ENCODE results near the gene AGTPBP1.

The AGTPBP1 gene

GRCh38 chr9:85511746-85512145 lies 230.0 kb downstream of the AGTPBP1 start:
- no peaks in the 10 kb centered on the region for H3K27me3 ChIP-seq
- H3K4me1 ChIP-seq (ENCODE audit: control insufficient read depth in 1 of 2, insufficient read depth in 1 of 2, low read depth in 1 of 2, low read length in 1 of 2): peaks cover 0 to 20% of the 10 kb centered on the region in 2 experiments
- no peak overlapping the region for H3K27ac ChIP-seq
- no peak overlapping the region for H3K4me3 ChIP-seq (ENCODE audit: low read depth in 1 of 2, low read length in 1 of 2)
- H3K36me3 ChIP-seq: no peaks in the 10 kb centered on the region
- H3K9me3 ChIP-seq: no peaks in the 10 kb centered on the region
- TF ChIP-seq, protein P1, sequence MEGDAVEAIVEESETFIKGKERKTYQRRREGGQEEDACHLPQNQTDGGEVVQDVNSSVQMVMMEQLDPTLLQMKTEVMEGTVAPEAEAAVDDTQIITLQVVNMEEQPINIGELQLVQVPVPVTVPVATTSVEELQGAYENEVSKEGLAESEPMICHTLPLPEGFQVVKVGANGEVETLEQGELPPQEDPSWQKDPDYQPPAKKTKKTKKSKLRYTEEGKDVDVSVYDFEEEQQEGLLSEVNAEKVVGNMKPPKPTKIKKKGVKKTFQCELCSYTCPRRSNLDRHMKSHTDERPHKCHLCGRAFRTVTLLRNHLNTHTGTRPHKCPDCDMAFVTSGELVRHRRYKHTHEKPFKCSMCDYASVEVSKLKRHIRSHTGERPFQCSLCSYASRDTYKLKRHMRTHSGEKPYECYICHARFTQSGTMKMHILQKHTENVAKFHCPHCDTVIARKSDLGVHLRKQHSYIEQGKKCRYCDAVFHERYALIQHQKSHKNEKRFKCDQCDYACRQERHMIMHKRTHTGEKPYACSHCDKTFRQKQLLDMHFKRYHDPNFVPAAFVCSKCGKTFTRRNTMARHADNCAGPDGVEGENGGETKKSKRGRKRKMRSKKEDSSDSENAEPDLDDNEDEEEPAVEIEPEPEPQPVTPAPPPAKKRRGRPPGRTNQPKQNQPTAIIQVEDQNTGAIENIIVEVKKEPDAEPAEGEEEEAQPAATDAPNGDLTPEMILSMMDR (IDR thresholded peaks at IDR 0.05): no peak

- H3K4me3 ChIP-seq (ENCODE audit: low read depth in 1 of 2, low read length in 1 of 2): no peak overlapping the region
These were observed 230.8 kb downstream of the AGTPBP1 start for GRCh38 chr9:85510830-85511504.

GRCh38 chr9:85508616-85509015 lies 233.1 kb downstream of the AGTPBP1 start:
- H3K9me3 ChIP-seq: no peaks in the 10 kb centered on the region
- TF ChIP-seq, protein P1 (IDR thresholded peaks at IDR 0.05): no peak
- H3K4me1 ChIP-seq (ENCODE audit: control insufficient read depth in 1 of 2, insufficient read depth in 1 of 2, low read depth in 1 of 2, low read length in 1 of 2): peaks cover 0 to 26% of the 10 kb centered on the region in 2 experiments
- H3K27me3 ChIP-seq: no peaks in the 10 kb centered on the region
- H3K4me3 ChIP-seq (ENCODE audit: low read depth in 1 of 2, low read length in 1 of 2): no peak overlapping the region
- H3K27ac ChIP-seq: no peak overlapping the region
- H3K36me3 ChIP-seq: no peaks in the 10 kb centered on the region

More at GRCh38 chr9:85510830-85511504, 230.8 kb downstream of the AGTPBP1 start:
- Histone ChIP-seq H3K36me3 (no peaks in the 10 kb centered on the region), H3K4me1 (ENCODE audit: control insufficient read depth in 1 of 2, insufficient read depth in 1 of 2, low read depth in 1 of 2, low read length in 1 of 2) (peaks cover 0 to 26% of the 10 kb centered on the region in 2 experiments), H3K27me3 (no peaks in the 10 kb centered on the region), H3K27ac (no peak overlapping the region), H3K9me3 (no peaks in the 10 kb centered on the region)
- TF ChIP-seq, protein P1 (IDR thresholded peaks at IDR 0.05): no peak

DNA sequence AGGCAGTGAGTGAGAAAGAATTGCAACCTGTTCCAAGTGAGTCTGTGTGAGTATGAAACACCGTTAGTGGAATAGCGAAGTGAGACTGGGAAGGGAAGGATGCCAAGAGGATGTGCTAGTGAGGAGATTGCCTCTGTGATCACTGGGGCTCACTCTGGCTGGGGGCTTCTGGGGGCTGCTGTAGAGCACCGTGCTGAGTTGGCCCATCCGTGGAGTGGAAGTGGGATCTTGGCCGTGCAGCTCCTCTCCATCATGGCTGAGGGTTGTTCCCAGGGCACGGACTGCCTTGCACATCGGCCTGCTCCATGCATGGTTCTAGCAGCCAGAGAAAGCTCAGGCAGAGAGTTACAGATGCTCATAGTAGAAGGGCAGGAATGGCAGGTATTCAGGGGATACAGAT lies 236.1 kb downstream of the AGTPBP1 start:
- Histone ChIP-seq H3K27ac (no peak overlapping the region), H3K36me3 (no peaks in the 10 kb centered on the region), H3K9me3 (no peaks in the 10 kb centered on the region), H3K27me3 (no peaks in the 10 kb centered on the region), H3K4me3 (ENCODE audit: low read depth in 1 of 2, low read length in 1 of 2) (no peak overlapping the region), H3K4me1 (ENCODE audit: control insufficient read depth in 1 of 2, insufficient read depth in 1 of 2, low read depth in 1 of 2, low read length in 1 of 2) (peaks cover 0 to 23% of the 10 kb centered on the region in 2 experiments)
- TF ChIP-seq, protein P1 (IDR thresholded peaks at IDR 0.05): no peak

DNA sequence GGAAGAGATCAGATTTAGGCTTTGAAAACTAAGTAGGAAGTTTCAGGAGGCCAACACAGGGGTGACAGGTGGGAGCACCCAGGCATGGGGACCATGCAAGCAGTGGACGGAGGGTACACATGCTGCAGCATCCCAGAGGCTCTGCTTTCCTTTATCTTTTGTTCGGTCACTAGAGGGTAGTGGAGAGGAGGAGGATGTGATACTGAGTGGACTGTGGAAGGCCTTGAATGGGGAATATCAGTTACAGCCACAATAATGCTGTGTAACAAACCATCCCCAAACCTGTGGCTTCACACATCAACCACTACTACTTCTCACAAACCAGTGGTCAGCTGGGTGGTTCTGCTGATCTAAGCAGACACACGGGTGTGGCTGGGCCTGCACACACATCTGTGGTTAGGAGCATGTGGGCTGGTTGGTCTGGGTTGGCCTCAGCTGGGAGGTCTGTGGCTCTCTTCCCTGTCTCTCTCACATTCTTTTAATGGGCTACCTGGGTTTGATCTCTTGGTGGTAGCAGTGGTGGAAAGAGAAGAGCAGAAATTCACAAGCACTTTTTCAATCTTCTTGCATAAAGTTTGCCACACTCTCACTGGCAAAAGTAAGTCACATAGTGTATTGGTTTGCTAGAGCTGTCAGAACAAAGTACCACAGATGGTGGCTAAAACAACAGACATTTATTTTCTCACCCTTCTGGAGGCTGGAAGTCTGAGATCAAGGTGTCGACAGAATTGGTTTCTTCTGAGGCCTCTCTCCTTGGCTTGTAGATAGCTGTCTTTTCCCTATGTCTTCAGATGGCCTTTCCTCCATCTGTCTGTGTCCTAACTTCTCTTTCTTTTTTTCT lies 238.7 kb downstream of the AGTPBP1 start:
- H3K27ac ChIP-seq: no peak overlapping the region
- H3K27me3 ChIP-seq: no peaks in the 10 kb centered on the region
- peaks cover 0 to 18% of the 10 kb centered on the region in 2 experiments for H3K4me1 ChIP-seq (ENCODE audit: control insufficient read depth in 1 of 2, insufficient read depth in 1 of 2, low read depth in 1 of 2, low read length in 1 of 2)
- H3K36me3 ChIP-seq: no peaks in the 10 kb centered on the region
- H3K4me3 ChIP-seq (ENCODE audit: low read depth in 1 of 2, low read length in 1 of 2): no peak overlapping the region
- TF ChIP-seq, protein P1 (IDR thresholded peaks at IDR 0.05): no peak
- no peaks in the 10 kb centered on the region for H3K9me3 ChIP-seq
